ENCODE data around the gene THRB. TPM values are rescaled to one million over a fixed set of nuclear protein-coding genes. Genes with fewer than 3 reads are reported as not detected.

THRB gene
- total and polyA plus RNA-seq, 2 experiments from 2014 or later, result 26.8 to 60.0 TPM

DNA sequence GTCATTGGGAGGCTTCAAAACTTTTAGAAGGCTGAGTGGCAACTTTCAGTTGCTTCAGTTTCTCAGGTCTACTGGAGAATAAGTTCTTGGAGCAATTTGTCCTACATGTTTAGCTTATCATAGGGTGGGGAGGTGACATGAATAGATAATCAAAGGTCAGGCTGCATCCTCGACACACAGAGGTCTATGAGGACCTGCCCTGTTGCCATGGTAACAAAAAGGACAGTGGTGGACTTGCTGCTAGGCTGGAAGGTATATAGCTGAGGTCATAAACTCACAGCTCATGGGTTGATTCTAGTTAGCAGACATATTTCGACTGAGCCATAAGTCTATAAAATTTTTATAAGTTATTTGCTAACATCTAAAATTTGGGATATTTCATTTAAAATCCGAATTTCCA, 267.0 kb downstream of the THRB start:
- Histone ChIP-seq H4K20me1 (ENCODE audit: insufficient read depth, poor library complexity, severe bottlenecking) (no peaks in the 10 kb centered on the region), H3K4me3 (no peak overlapping the region), H3K79me2 (no peaks in the 10 kb centered on the region), H3K9me3 (ENCODE audit: low read depth) (no peaks in the 10 kb centered on the region), H3K27ac (no peak overlapping the region), H3K27me3 (no peaks in the 10 kb centered on the region), H3K4me2 (no peak overlapping the region), H2AFZ (no peak overlapping the region), H3K9me2 (replicated peaks; ENCODE audit: insufficient read depth) (no peaks in the 10 kb centered on the region), H3K36me3 (replicated peaks; ENCODE audit: insufficient read depth, low read depth) (no peaks in the 10 kb centered on the region), H3K4me1 (ENCODE audit: insufficient read depth) (no peaks in the 10 kb centered on the region)
- TF ChIP-seq EZH2 (IDR thresholded peaks at IDR 0.05; ENCODE audit: borderline replicate concordance) (no peak), EZH2phosphoT487 (IDR thresholded peaks at IDR 0.05; ENCODE audit: low read depth, severe bottlenecking, unreplicated experiment) (no peak)
- DNase-seq (ENCODE audit: low spot score), result no peak
- 76% methylated on average over 3 of the region's 3 CpGs for WGBS (ENCODE audit: low lambda C conversion rate, missing lambda C conversion rate)

DNA sequence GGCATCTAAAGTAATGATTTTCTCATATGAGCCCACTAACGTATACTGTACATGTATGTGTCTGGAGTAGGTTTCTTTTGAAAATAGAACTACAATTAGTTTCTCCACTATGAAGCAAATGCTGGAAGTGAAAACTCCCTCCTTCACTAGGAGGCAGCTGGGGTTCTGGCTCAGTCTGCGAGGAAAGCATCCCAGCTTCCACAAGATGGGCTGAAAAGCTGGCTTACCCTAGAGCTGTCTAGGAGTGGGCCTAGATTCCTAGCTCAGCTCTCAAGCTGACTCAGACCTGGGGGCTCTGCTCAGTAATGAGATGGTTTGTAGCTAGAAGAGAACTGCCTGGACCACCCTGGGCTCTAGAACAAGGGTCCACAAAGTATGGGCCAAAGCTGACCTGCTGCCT, 268.3 kb downstream of the THRB start:
- TF ChIP-seq, protein P1, sequence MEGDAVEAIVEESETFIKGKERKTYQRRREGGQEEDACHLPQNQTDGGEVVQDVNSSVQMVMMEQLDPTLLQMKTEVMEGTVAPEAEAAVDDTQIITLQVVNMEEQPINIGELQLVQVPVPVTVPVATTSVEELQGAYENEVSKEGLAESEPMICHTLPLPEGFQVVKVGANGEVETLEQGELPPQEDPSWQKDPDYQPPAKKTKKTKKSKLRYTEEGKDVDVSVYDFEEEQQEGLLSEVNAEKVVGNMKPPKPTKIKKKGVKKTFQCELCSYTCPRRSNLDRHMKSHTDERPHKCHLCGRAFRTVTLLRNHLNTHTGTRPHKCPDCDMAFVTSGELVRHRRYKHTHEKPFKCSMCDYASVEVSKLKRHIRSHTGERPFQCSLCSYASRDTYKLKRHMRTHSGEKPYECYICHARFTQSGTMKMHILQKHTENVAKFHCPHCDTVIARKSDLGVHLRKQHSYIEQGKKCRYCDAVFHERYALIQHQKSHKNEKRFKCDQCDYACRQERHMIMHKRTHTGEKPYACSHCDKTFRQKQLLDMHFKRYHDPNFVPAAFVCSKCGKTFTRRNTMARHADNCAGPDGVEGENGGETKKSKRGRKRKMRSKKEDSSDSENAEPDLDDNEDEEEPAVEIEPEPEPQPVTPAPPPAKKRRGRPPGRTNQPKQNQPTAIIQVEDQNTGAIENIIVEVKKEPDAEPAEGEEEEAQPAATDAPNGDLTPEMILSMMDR (IDR thresholded peaks at IDR 0.05; ENCODE audit: poor library complexity), result no peak
- TF ChIP-seq EZH2phosphoT487 (IDR thresholded peaks at IDR 0.05; ENCODE audit: low read depth, severe bottlenecking, unreplicated experiment), result no peak
- no peak for TF ChIP-seq EZH2 (IDR thresholded peaks at IDR 0.05; ENCODE audit: borderline replicate concordance)
- H3K79me2 ChIP-seq, result no peaks in the 10 kb centered on the region
- H3K4me3 ChIP-seq, result no peak overlapping the region
- H4K20me1 ChIP-seq (ENCODE audit: insufficient read depth, poor library complexity, severe bottlenecking), result no peaks in the 10 kb centered on the region
- H3K9me2 ChIP-seq (replicated peaks; ENCODE audit: insufficient read depth), result no peaks in the 10 kb centered on the region
- H3K27ac ChIP-seq, result no peak overlapping the region
- H2AFZ ChIP-seq, result no peak overlapping the region
- H3K9me3 ChIP-seq (ENCODE audit: low read depth), result no peaks in the 10 kb centered on the region
- H3K27me3 ChIP-seq, result no peaks in the 10 kb centered on the region
- no peak for DNase-seq (ENCODE audit: low spot score)
- no peaks in the 10 kb centered on the region for H3K4me1 ChIP-seq (ENCODE audit: insufficient read depth)
- WGBS (ENCODE audit: low lambda C conversion rate, missing lambda C conversion rate), result 93% methylated on average over 2 of the region's 2 CpGs
- no peaks in the 10 kb centered on the region for H3K36me3 ChIP-seq (replicated peaks; ENCODE audit: insufficient read depth, low read depth)
- no peak overlapping the region for H3K4me2 ChIP-seq

DNA sequence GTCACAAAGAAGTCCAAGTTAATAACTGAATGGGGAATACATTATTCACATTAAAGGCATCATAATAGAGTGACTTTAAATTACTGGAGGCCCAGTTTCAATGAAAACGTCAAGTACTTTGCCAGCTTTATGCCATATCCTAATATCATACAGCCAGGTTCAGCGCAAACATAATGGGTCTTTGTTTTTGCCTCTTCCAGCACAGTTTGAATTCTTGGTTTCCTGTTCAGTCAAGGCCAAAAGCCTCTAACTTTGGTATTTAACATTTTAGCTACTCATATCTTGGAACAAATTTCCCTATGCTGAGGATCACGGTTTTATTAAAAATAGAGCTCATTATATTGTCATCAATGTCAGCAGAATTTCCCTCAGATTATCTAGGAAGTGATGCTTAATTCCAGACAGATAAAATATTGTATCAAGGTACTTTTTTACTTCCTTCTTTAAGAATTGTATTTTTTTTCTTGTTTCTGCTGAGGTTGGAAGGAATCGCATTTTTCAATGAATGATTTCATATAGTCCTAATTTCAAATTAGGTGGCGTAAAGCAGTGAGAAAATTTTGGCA, 269.2 kb downstream of the THRB start:
- H2AFZ ChIP-seq, result no peak overlapping the region
- no peak overlapping the region for H3K4me2 ChIP-seq
- H3K9me3 ChIP-seq (ENCODE audit: low read depth), result no peaks in the 10 kb centered on the region
- no peak overlapping the region for H3K4me3 ChIP-seq
- no peaks in the 10 kb centered on the region for H3K36me3 ChIP-seq (replicated peaks; ENCODE audit: insufficient read depth, low read depth)
- WGBS (ENCODE audit: low lambda C conversion rate, missing lambda C conversion rate), result 66% methylated on average over 5 of the region's 5 CpGs
- no peak for DNase-seq (ENCODE audit: low spot score)
- no peaks in the 10 kb centered on the region for H3K27me3 ChIP-seq
- peaks cover 2% of the 10 kb centered on the region for H3K4me1 ChIP-seq (ENCODE audit: insufficient read depth)
- TF ChIP-seq EZH2phosphoT487 (IDR thresholded peaks at IDR 0.05; ENCODE audit: low read depth, severe bottlenecking, unreplicated experiment) (no peak), EZH2 (IDR thresholded peaks at IDR 0.05; ENCODE audit: borderline replicate concordance) (no peak)
- TF ChIP-seq, protein P1 (IDR thresholded peaks at IDR 0.05; ENCODE audit: poor library complexity), result no peak
- H3K9me2 ChIP-seq (replicated peaks; ENCODE audit: insufficient read depth), result no peaks in the 10 kb centered on the region
- no peak overlapping the region for H3K27ac ChIP-seq
- no peaks in the 10 kb centered on the region for H4K20me1 ChIP-seq (ENCODE audit: insufficient read depth, poor library complexity, severe bottlenecking)
- H3K79me2 ChIP-seq, result no peaks in the 10 kb centered on the region

DNA sequence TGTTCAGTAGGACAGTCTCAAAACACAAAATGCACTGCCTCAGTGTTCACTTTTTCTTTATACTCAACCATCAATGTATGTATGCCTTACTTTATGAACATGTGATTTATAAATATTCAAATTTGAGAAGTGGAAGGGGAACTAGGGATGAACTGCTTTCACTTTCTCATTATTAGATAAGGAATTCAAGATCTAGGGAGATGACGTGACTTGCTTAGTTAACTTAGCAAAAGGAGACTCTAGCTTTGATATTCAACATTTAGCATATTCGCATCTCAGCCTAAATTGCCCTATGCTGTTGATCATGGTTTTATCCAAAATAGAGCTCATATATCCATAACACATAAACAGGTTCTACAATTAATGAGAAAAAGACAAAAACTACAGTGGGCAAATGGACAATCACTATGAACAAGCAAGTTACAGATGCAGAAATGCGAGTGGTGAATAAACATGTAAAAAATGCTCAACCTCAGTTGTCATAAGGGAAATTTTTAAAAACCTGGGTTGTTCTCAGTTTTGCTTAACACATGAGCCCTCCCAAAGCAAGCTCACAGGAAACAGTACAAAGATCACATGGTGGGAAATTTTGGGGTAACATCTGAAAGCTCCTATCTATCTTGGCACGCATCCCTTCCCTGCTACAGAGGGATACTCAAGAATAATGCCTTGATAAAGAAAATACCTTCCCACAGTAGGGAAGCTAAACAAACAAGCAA, 269.8 kb downstream of the THRB start:
- H3K27ac ChIP-seq, result no peak overlapping the region
- H2AFZ ChIP-seq, result no peak overlapping the region
- no peak overlapping the region for H3K4me3 ChIP-seq
- H3K27me3 ChIP-seq, result no peaks in the 10 kb centered on the region
- peaks cover 4% of the 10 kb centered on the region for H3K4me1 ChIP-seq (ENCODE audit: insufficient read depth)
- TF ChIP-seq EZH2 (IDR thresholded peaks at IDR 0.05; ENCODE audit: borderline replicate concordance) (no peak), EZH2phosphoT487 (IDR thresholded peaks at IDR 0.05; ENCODE audit: low read depth, severe bottlenecking, unreplicated experiment) (no peak)
- TF ChIP-seq, protein P1 (IDR thresholded peaks at IDR 0.05; ENCODE audit: poor library complexity), result no peak
- no peaks in the 10 kb centered on the region for H3K36me3 ChIP-seq (replicated peaks; ENCODE audit: insufficient read depth, low read depth)
- no peaks in the 10 kb centered on the region for H3K9me2 ChIP-seq (replicated peaks; ENCODE audit: insufficient read depth)
- no peak for DNase-seq (ENCODE audit: low spot score)
- H3K9me3 ChIP-seq (ENCODE audit: low read depth), result no peaks in the 10 kb centered on the region
- WGBS (ENCODE audit: low lambda C conversion rate, missing lambda C conversion rate), result 96% methylated on average over 4 of the region's 4 CpGs
- no peaks in the 10 kb centered on the region for H4K20me1 ChIP-seq (ENCODE audit: insufficient read depth, poor library complexity, severe bottlenecking)
- H3K79me2 ChIP-seq, result no peaks in the 10 kb centered on the region
- no peak overlapping the region for H3K4me2 ChIP-seq
